K562 (cell line): ENCODE results near the gene PVALEF. TPM values are rescaled to one million over a fixed set of nuclear protein-coding genes. Genes with fewer than 3 reads are reported as not detected.

Experiments
- CBFA2T2 ChIP-seq: fragments of 450-650 bp; conservative IDR thresholded peaks from 2 replicates; pipeline ENCODE4 v1.6.1; 2017; ENCODE audit warnings: mild to moderate bottlenecking
- CHD1 ChIP-seq: fragments of 200-600 bp; sonication (generic); IDR thresholded peaks from one replicate; pipeline ENCODE4 v1.6.1; 2012; ENCODE audit warnings: mild to moderate bottlenecking, moderate library complexity, low read length, inconsistent platforms
- EHMT2 ChIP-seq: fragments of 450-650 bp; IDR thresholded peaks from 2 replicates; pipeline ENCODE4 v1.6.1; 2018; ENCODE audit warnings: antibody characterized with exemption
- ETS2 ChIP-seq: IDR thresholded peaks from 2 replicates; pipeline ENCODE4 v1.6.1; 2016; ENCODE audit warnings: borderline replicate concordance, missing genetic modification characterization, mild to moderate bottlenecking, moderate library complexity, missing compliant biosample characterization; ENCODE audit not compliant: poor library complexity, severe bottlenecking
- FOXK1 ChIP-seq: sonication (generic); formaldehyde crosslinking; IDR thresholded peaks from 2 replicates; pipeline ENCODE4 v1.8.0; 2022; ENCODE audit warnings: missing genetic modification reagents, mild to moderate bottlenecking, borderline replicate concordance
- KAT2B ChIP-seq: IDR thresholded peaks from one replicate; pipeline ENCODE4 v1.6.1; 2012; ENCODE audit warnings: low read depth, mild to moderate bottlenecking, control low read depth, inconsistent platforms, low read length, moderate library complexity
- MBD2 ChIP-seq: sonication (generic); IDR thresholded peaks from 2 replicates; pipeline ENCODE4 v1.6.1; 2016; ENCODE audit warnings: low read depth, borderline replicate concordance
- MEF2D ChIP-seq: conservative IDR thresholded peaks from 2 replicates; pipeline ENCODE4 v1.6.1; 2016; ENCODE audit warnings: low read depth, missing genetic modification characterization, missing compliant biosample characterization
- NR2F6 ChIP-seq: fragments of 450-650 bp; formaldehyde crosslinking; IDR thresholded peaks from 2 replicates; pipeline ENCODE4 v1.4.0; 2020; ENCODE audit warnings: mild to moderate bottlenecking
- RBM39 ChIP-seq: fragments of 200-400 bp; formaldehyde crosslinking; optimal IDR thresholded peaks from 2 replicates; pipeline ENCODE3; 2018; ENCODE audit warnings: low read depth, low read length
- SREBF1 ChIP-seq: fragments of 150-350 bp; IDR thresholded peaks from 2 replicates; pipeline ENCODE4 v1.6.1; 2014; ENCODE audit warnings: antibody characterized with exemption, low read depth, low read length, borderline replicate concordance
- TAF1 ChIP-seq: IDR thresholded peaks from 2 replicates; pipeline ENCODE4 v1.6.1; 2011; ENCODE audit warnings: mild to moderate bottlenecking, low read length, moderate library complexity; ENCODE audit not compliant: insufficient read depth, control insufficient read depth, severe bottlenecking; ENCODE audit errors: extremely low read depth
- TGIF2 ChIP-seq: sonication (generic); formaldehyde crosslinking; IDR thresholded peaks from 2 replicates; pipeline ENCODE4 v1.8.1; 2022; ENCODE audit warnings: mild to moderate bottlenecking, missing genetic modification reagents, moderate library complexity
- ZFP1 ChIP-seq: fragments of 450-650 bp; formaldehyde crosslinking; IDR thresholded peaks from 2 replicates; pipeline ENCODE4 v1.4.0; 2020; ENCODE audit warnings: mild to moderate bottlenecking, mixed read lengths
- ZNF212 ChIP-seq: fragments of 450-650 bp; formaldehyde crosslinking; IDR thresholded peaks from 2 replicates; pipeline ENCODE4 v1.4.0; 2020; ENCODE audit warnings: mild to moderate bottlenecking
- ZNF41 ChIP-seq: fragments of 250-450 bp; sonication (Bioruptor Pico); conservative IDR thresholded peaks from 2 replicates; pipeline ENCODE4 v1.4.0; 2020; ENCODE audit warnings: mild to moderate bottlenecking
- ZNF75A ChIP-seq: fragments of 450-650 bp; formaldehyde crosslinking; IDR thresholded peaks from 2 replicates; pipeline ENCODE4 v1.4.0; 2020; ENCODE audit warnings: mild to moderate bottlenecking
- ZNF780A ChIP-seq: fragments of 250-450 bp; sonication (Bioruptor Pico); IDR thresholded peaks from 2 replicates; pipeline ENCODE4 v1.5.0; 2021; ENCODE audit warnings: mild to moderate bottlenecking
- polyA plus RNA-seq, 8 experiments: library from polyadenylated mRNA; depleted of rRNA in 4 of 8; stranded (reverse) in 5 of 8; unstranded in 3 of 8; fragments of >200 nt; fragmentation: Nextera tagmentation in 2 of 8; fragmentation: Illumina TruSeq in 1 of 8; extraction: Ambion mirVana in 2 of 8; extraction: Trizol in 1 of 8; gene quantifications; 2 replicates each; pipeline versions ENCODE4 v1.2.1 to v1.2.3, GENCODE V29; 2011 to 2014; ENCODE audit warnings: inconsistent platforms in 1 of 8, missing spikeins in 1 of 8
- total RNA-seq, 7 experiments: library from RNA; depleted of rRNA in 6 of 7; stranded (reverse); fragments of >200 nt in 6 of 7; fragmentation: Illumina TruSeq in 2 of 7; extraction: Trizol in 2 of 7; gene quantifications; 2 replicates each; pipeline versions ENCODE4 v1.2.1 to v1.2.3, GENCODE V29; 2011 to 2021; ENCODE audit warnings: low replicate concordance in 1 of 7
- TF ChIP-seq, protein P1 (sequence below): fragments of 450-650 bp; IDR thresholded peaks from 2 replicates; pipeline ENCODE4 v1.6.1; 2016; ENCODE audit warnings: mild to moderate bottlenecking
- TF ChIP-seq, protein P2 (sequence below): fragments of 250-450 bp; sonication (Bioruptor Pico); IDR thresholded peaks from 2 replicates; pipeline ENCODE4 v1.5.0; 2021
- TF ChIP-seq, protein P3 (sequence below): sonication (generic); formaldehyde crosslinking; IDR thresholded peaks from 2 replicates; pipeline ENCODE4 v1.8.0; 2022; ENCODE audit warnings: missing genetic modification reagents, mild to moderate bottlenecking, borderline replicate concordance
- TF ChIP-seq, protein P4 (sequence below): sonication (generic); formaldehyde crosslinking; IDR thresholded peaks from 2 replicates; pipeline ENCODE4 v1.9.0; 2022; ENCODE audit warnings: mild to moderate bottlenecking, missing genetic modification reagents
- TF ChIP-seq, protein P5 (sequence below): fragments of 450-650 bp; IDR thresholded peaks from 2 replicates; pipeline ENCODE4 v1.6.1; 2016; ENCODE audit warnings: missing biosample characterization, missing genetic modification characterization

Gene PVALEF
- total and polyA plus RNA-seq, 9 of the 15 experiments (the other 6 are each of a cell fraction or from before 2014, with no cell fraction given): not detected

DNA sequence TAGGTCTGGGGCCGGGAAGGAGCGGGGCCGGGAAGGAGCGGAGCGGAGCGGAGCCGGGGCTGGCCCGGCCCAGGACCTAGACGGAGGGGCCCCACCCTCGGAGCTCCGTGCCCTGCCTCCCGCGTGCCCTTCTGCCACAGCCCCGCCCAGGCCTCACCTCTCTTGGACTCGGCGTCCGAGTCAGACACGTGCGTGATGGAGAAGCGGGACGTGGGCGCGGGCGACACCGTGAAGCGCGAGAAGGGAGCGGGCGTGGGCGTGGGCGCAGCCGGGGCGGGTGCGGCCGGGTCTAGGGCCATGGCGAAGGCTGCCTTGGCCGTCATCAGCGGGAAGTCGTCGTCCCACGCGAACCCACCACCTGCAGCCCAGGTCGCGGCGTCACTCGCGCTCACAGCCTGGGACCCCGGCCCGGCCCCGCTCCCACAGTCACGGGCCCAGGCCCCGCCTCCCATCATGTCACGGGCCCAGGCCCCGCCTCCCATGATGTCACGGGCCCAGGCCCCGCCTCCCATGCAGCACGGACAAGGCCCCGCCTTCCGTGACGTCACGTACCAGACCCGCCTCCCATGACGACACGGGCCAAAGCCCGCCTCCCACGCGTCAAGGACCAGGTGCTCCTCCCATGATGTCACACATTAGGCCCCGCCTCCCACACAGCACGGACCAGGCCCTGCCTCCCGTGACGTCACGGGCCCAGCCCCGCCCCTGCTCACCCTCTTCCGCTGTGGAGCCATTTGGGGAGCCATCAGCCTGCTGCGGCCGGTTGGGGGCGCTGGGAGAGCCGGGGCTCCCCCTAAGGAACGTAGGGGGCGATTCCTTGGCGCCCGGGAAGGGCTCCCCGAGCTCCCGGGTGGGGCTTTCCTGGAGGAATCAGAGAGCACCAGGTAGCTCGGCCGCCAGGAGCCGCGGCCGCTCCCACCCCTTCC lies 45.8 kb upstream of the PVALEF start (continued):
- TF ChIP-seq, protein P1, sequence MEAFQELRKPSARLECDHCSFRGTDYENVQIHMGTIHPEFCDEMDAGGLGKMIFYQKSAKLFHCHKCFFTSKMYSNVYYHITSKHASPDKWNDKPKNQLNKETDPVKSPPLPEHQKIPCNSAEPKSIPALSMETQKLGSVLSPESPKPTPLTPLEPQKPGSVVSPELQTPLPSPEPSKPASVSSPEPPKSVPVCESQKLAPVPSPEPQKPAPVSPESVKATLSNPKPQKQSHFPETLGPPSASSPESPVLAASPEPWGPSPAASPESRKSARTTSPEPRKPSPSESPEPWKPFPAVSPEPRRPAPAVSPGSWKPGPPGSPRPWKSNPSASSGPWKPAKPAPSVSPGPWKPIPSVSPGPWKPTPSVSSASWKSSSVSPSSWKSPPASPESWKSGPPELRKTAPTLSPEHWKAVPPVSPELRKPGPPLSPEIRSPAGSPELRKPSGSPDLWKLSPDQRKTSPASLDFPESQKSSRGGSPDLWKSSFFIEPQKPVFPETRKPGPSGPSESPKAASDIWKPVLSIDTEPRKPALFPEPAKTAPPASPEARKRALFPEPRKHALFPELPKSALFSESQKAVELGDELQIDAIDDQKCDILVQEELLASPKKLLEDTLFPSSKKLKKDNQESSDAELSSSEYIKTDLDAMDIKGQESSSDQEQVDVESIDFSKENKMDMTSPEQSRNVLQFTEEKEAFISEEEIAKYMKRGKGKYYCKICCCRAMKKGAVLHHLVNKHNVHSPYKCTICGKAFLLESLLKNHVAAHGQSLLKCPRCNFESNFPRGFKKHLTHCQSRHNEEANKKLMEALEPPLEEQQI: no peak
- TF ChIP-seq ZNF41 (no peak), ETS2 (tag) (no peak), CBFA2T2 (0 out of 2 replicates have a peak, but pooled peaks have one; percentile 6), CHD1 (no peak), ZNF212 (no peak), MEF2D (no peak), EHMT2 (peak; percentile 92), KAT2B (peak; percentile 86), NR2F6 (CRISPR knock-in tag) (no peak), FOXK1 (no peak), MBD2 (peak; percentile 62; the same call in 1 of the 2 replicates), RBM39 (no peak), ZNF780A (no peak), TGIF2 (no peak), SREBF1 (no peak), TAF1 (no peak), ZFP1 (CRISPR knock-in tag) (no peak), ZNF75A (CRISPR knock-in tag) (no peak)
- TF ChIP-seq, protein P2, sequence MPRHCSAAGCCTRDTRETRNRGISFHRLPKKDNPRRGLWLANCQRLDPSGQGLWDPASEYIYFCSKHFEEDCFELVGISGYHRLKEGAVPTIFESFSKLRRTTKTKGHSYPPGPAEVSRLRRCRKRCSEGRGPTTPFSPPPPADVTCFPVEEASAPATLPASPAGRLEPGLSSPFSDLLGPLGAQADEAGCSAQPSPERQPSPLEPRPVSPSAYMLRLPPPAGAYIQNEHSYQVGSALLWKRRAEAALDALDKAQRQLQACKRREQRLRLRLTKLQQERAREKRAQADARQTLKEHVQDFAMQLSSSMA: no peak
- TF ChIP-seq, protein P3, sequence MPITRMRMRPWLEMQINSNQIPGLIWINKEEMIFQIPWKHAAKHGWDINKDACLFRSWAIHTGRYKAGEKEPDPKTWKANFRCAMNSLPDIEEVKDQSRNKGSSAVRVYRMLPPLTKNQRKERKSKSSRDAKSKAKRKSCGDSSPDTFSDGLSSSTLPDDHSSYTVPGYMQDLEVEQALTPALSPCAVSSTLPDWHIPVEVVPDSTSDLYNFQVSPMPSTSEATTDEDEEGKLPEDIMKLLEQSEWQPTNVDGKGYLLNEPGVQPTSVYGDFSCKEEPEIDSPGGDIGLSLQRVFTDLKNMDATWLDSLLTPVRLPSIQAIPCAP: no peak
- TF ChIP-seq, protein P4, sequence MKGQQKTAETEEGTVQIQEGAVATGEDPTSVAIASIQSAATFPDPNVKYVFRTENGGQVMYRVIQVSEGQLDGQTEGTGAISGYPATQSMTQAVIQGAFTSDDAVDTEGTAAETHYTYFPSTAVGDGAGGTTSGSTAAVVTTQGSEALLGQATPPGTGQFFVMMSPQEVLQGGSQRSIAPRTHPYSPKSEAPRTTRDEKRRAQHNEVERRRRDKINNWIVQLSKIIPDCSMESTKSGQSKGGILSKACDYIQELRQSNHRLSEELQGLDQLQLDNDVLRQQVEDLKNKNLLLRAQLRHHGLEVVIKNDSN (CRISPR knock-in tag): peak; percentile 87
- TF ChIP-seq, protein P5, sequence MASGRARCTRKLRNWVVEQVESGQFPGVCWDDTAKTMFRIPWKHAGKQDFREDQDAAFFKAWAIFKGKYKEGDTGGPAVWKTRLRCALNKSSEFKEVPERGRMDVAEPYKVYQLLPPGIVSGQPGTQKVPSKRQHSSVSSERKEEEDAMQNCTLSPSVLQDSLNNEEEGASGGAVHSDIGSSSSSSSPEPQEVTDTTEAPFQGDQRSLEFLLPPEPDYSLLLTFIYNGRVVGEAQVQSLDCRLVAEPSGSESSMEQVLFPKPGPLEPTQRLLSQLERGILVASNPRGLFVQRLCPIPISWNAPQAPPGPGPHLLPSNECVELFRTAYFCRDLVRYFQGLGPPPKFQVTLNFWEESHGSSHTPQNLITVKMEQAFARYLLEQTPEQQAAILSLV (tag): no peak
